HG02798 (cell line): Measurements from ENCODE around the gene L3MBTL1.

Experiments used
- ATAC-seq: cut with Tn5 transposase; IDR thresholded peaks from one replicate; pipeline ENCODE4 v1.9.1; 2021; ENCODE audit warnings: mild to moderate bottlenecking; ENCODE audit not compliant: unreplicated experiment, poor library complexity

L3MBTL1 gene

GRCh38 chr20:43507150-43508080 is at the start of gene L3MBTL1:
Gene L3MBTL1, plus strand, starts transcription at chr20:43507697. Its CDS starts 5,807 bp downstream, at chr20:43513504.
- no peak for ATAC-seq

GRCh38 chr20:43458422-43458924 is 49.0 kb upstream of the L3MBTL1 start:
- ATAC-seq = no peak

- ATAC-seq = no peak
Observed at GRCh38 chr20:43459022-43459942, 48.2 kb upstream of the L3MBTL1 start.

GRCh38 chr20:43460172-43460829 is 47.2 kb upstream of the L3MBTL1 start:
- ATAC-seq = no peak

- ATAC-seq = no peak
Observed at GRCh38 chr20:43460830-43461200, 46.7 kb upstream of the L3MBTL1 start.

- ATAC-seq = no peak
Observed at GRCh38 chr20:43461894-43462659, 45.4 kb upstream of the L3MBTL1 start.

- ATAC-seq = no peak
Observed at GRCh38 chr20:43462660-43463526, 44.6 kb upstream of the L3MBTL1 start.

- ATAC-seq = no peak
Observed at GRCh38 chr20:43463527-43464218, 43.8 kb upstream of the L3MBTL1 start.

GRCh38 chr20:43464219-43464790 is 43.2 kb upstream of the L3MBTL1 start:
- no peak for ATAC-seq

GRCh38 chr20:43465625-43465943 is 41.9 kb upstream of the L3MBTL1 start:
- ATAC-seq = no peak

- no peak for ATAC-seq
Observed at GRCh38 chr20:43467589-43467988, 39.9 kb upstream of the L3MBTL1 start.

- no peak for ATAC-seq
Observed at GRCh38 chr20:43472671-43473380, 34.7 kb upstream of the L3MBTL1 start.

- no peak for ATAC-seq
Observed at GRCh38 chr20:43473381-43473704, 34.2 kb upstream of the L3MBTL1 start.

GRCh38 chr20:43477193-43477592 is 30.3 kb upstream of the L3MBTL1 start:
- no peak for ATAC-seq

GRCh38 chr20:43477619-43478018 is 29.9 kb upstream of the L3MBTL1 start:
- ATAC-seq = no peak

GRCh38 chr20:43490038-43490437 is 17.5 kb upstream of the L3MBTL1 start:
- ATAC-seq = no peak

GRCh38 chr20:43492101-43492500 is 15.4 kb upstream of the L3MBTL1 start:
- ATAC-seq = no peak
